ENCODE data around the gene TMEM37.

GRCh38 chr2:119431155-119431975 is at the start of gene TMEM37:
- TF ChIP-seq ATF3 (CRISPR knock-in tag; conservative IDR thresholded peaks at IDR 0.05) (no peak), ZMAT4 (CRISPR knock-in tag; IDR thresholded peaks at IDR 0.05) (no peak), CTCF (IDR thresholded peaks at IDR 0.05) (no peak)

All from WTC11 (cell line).